HG03460 (cell line): Measurements from ENCODE around the gene BARHL1.
"Not testable (repeated sequence)": the region's sequence is repeated elsewhere in the genome, so short reads cannot be mapped to it uniquely, and the experiment has no call there.

Experiments
- ATAC-seq: cut with Tn5 transposase; IDR thresholded peaks from one replicate; pipeline ENCODE4 v1.9.1; 2021; ENCODE audit not compliant: unreplicated experiment

The BARHL1 gene

GRCh38 chr9:132556235-132556634 lies 26.2 kb upstream of the BARHL1 start:
- ATAC-seq: no peak

GRCh38 chr9:132556714-132557113 lies 25.7 kb upstream of the BARHL1 start:
- ATAC-seq: no peak

GRCh38 chr9:132557159-132557558 lies 25.2 kb upstream of the BARHL1 start:
- ATAC-seq: no peak

GRCh38 chr9:132559711-132560110 lies 22.7 kb upstream of the BARHL1 start:
- no peak for ATAC-seq

GRCh38 chr9:132560616-132561202 lies 21.7 kb upstream of the BARHL1 start:
- ATAC-seq: no peak

- no peak for ATAC-seq
These were observed 20.2 kb upstream of the BARHL1 start for GRCh38 chr9:132562306-132562573.

GRCh38 chr9:132564526-132564925 lies 17.9 kb upstream of the BARHL1 start:
- no peak for ATAC-seq

- not testable (repeated sequence) for ATAC-seq
These were observed 13.6 kb upstream of the BARHL1 start for GRCh38 chr9:132568787-132569186.

- no peak for ATAC-seq
These were observed 10.4 kb upstream of the BARHL1 start for GRCh38 chr9:132571806-132572600.

GRCh38 chr9:132572921-132573320 lies 9.5 kb upstream of the BARHL1 start:
- no peak for ATAC-seq

GRCh38 chr9:132575005-132575609 lies 7.3 kb upstream of the BARHL1 start:
- no peak for ATAC-seq

- no peak for ATAC-seq
These were observed 6.6 kb upstream of the BARHL1 start for GRCh38 chr9:132575811-132576210.

- ATAC-seq: no peak
These were observed 5.3 kb upstream of the BARHL1 start for GRCh38 chr9:132577119-132577518.

- no peak for ATAC-seq
These were observed 4.0 kb upstream of the BARHL1 start for GRCh38 chr9:132578367-132578932.

GRCh38 chr9:132579427-132579798 lies 3.0 kb upstream of the BARHL1 start:
- no peak for ATAC-seq

- no peak for ATAC-seq
These were observed 579 bp downstream of the BARHL1 start for GRCh38 chr9:132582786-132583583.

GRCh38 chr9:132583584-132584304 lies 1.3 kb downstream of the BARHL1 start:
- ATAC-seq: no peak

- no peak for ATAC-seq
These were observed 2.5 kb downstream of the BARHL1 start for GRCh38 chr9:132584601-132585560.

GRCh38 chr9:132585954-132586829 lies 3.8 kb downstream of the BARHL1 start:
- ATAC-seq: no peak
